K562 (cell line): ENCODE measurements around the gene MTG1. TPM values are rescaled to one million over a fixed set of nuclear protein-coding genes. Genes with fewer than 3 reads are reported as not detected.
A peak's percentile ranks its signal among the peaks of the same experiment; 100 is the strongest.

ENCODE experiments used
- ARID2 ChIP-seq: fragments of 450-650 bp; IDR thresholded peaks from 2 replicates; pipeline ENCODE4 v1.6.1; 2017; ENCODE audit warnings: antibody characterized with exemption, mild to moderate bottlenecking
- ATF7 ChIP-seq: fragments of 450-650 bp; IDR thresholded peaks from 2 replicates; pipeline ENCODE4 v1.7.1; 2014; ENCODE audit warnings: mild to moderate bottlenecking, moderate library complexity
- CAMTA2 ChIP-seq: fragments of 250-450 bp; sonication (Bioruptor Pico); conservative IDR thresholded peaks from 2 replicates; pipeline ENCODE4 v1.5.1; 2022
- CEBPG ChIP-seq, 3 experiments: fragments of 200-800 bp in 1 of 3; sonication (Bioruptor generic) in 1 of 3; sonication (generic) in 1 of 3; formaldehyde crosslinking in 1 of 3; IDR thresholded peaks in 2 of 3; conservative IDR thresholded peaks in 1 of 3; 2 replicates each; pipeline versions ENCODE4 v1.6.1 to v1.8.0; 2016 to 2022; ENCODE audit warnings: missing compliant biosample characterization in 2 of 3, missing genetic modification characterization in 2 of 3, mild to moderate bottlenecking in 1 of 3, missing genetic modification reagents in 1 of 3
- CSDE1 ChIP-seq, 2 experiments: fragments of 450-650 bp; IDR thresholded peaks; 2 replicates each; pipeline ENCODE4 v1.6.1; 2016; ENCODE audit warnings: mild to moderate bottlenecking in 1 of 2
- ESRRA ChIP-seq: fragments of 450-650 bp; IDR thresholded peaks from 2 replicates; pipeline ENCODE4 v1.6.1; 2014; ENCODE audit warnings: low read depth, mild to moderate bottlenecking, moderate library complexity, borderline replicate concordance
- GTF2E2 ChIP-seq: fragments of 200-800 bp; sonication (Bioruptor generic); IDR thresholded peaks from 2 replicates; pipeline ENCODE4 v1.6.1; 2016; ENCODE audit warnings: missing genetic modification characterization, missing compliant biosample characterization
- NEUROD1 ChIP-seq: fragments of 150-350 bp; IDR thresholded peaks from 2 replicates; pipeline ENCODE4 v1.6.1; 2014; ENCODE audit warnings: borderline replicate concordance, low read length, low read depth; ENCODE audit not compliant: partially characterized antibody
- POLR2B ChIP-seq: fragments of 450-650 bp; IDR thresholded peaks from 2 replicates; pipeline ENCODE4 v1.6.1; 2018; ENCODE audit warnings: low read depth; ENCODE audit not compliant: partially characterized antibody
- RNF2 ChIP-seq: sonication (generic); IDR thresholded peaks from 2 replicates; pipeline ENCODE4 v1.6.1; 2016
- ZKSCAN3 ChIP-seq: fragments of 250-450 bp; sonication (Bioruptor Pico); IDR thresholded peaks from 2 replicates; pipeline ENCODE4 v1.4.0; 2020
- ZNF436 ChIP-seq: fragments of 250-450, 450-650 bp; sonication (Bioruptor Pico); formaldehyde crosslinking; IDR thresholded peaks from 2 replicates; pipeline ENCODE4 v1.7.0; 2020; ENCODE audit warnings: mild to moderate bottlenecking
- polyA plus RNA-seq, 8 experiments: library from polyadenylated mRNA; depleted of rRNA in 4 of 8; stranded (reverse) in 5 of 8; unstranded in 3 of 8; fragments of >200 nt; fragmentation: Nextera tagmentation in 2 of 8; fragmentation: Illumina TruSeq in 1 of 8; extraction: Ambion mirVana in 2 of 8; extraction: Trizol in 1 of 8; gene quantifications; 2 replicates each; pipeline versions ENCODE4 v1.2.1 to v1.2.3, GENCODE V29; 2011 to 2014; ENCODE audit warnings: inconsistent platforms in 1 of 8, missing spikeins in 1 of 8
- total RNA-seq, 7 experiments: library from RNA; depleted of rRNA in 6 of 7; stranded (reverse); fragments of >200 nt in 6 of 7; fragmentation: Illumina TruSeq in 2 of 7; extraction: Trizol in 2 of 7; gene quantifications; 2 replicates each; pipeline versions ENCODE4 v1.2.1 to v1.2.3, GENCODE V29; 2011 to 2021; ENCODE audit warnings: low replicate concordance in 1 of 7
- TF ChIP-seq, protein P1 (sequence below): sonication (generic); formaldehyde crosslinking; IDR thresholded peaks from 2 replicates; pipeline ENCODE4 v1.9.0; 2022; ENCODE audit warnings: mild to moderate bottlenecking, missing genetic modification reagents
- TF ChIP-seq, protein P2 (sequence below): fragments of 450-650 bp; IDR thresholded peaks from 2 replicates; pipeline ENCODE4 v1.6.1; 2016; ENCODE audit warnings: borderline replicate concordance
- TF ChIP-seq, protein P3 (sequence below): fragments of 450-650 bp; IDR thresholded peaks from 2 replicates; pipeline ENCODE4 v1.6.1; 2017; ENCODE audit warnings: mild to moderate bottlenecking, moderate library complexity
- TF ChIP-seq, protein P4 (sequence below): sonication (generic); formaldehyde crosslinking; IDR thresholded peaks from 2 replicates; pipeline ENCODE4 v1.8.1; 2022; ENCODE audit warnings: missing genetic modification reagents
- TF ChIP-seq, protein P5 (sequence below): IDR thresholded peaks from 2 replicates; pipeline ENCODE4 v1.6.1; 2014; ENCODE audit warnings: antibody characterized with exemption
- TF ChIP-seq, protein P6 (sequence below): fragments of 250-450 bp; sonication (Bioruptor Pico); IDR thresholded peaks from 2 replicates; pipeline ENCODE4 v1.8.0; 2021; ENCODE audit warnings: mild to moderate bottlenecking, moderate library complexity

Gene MTG1
- total and polyA plus RNA-seq, 9 of the 15 experiments (the other 6 are each of a cell fraction or from before 2014, with no cell fraction given) = 2.8 to 28.2 (median 15.4) TPM

DNA sequence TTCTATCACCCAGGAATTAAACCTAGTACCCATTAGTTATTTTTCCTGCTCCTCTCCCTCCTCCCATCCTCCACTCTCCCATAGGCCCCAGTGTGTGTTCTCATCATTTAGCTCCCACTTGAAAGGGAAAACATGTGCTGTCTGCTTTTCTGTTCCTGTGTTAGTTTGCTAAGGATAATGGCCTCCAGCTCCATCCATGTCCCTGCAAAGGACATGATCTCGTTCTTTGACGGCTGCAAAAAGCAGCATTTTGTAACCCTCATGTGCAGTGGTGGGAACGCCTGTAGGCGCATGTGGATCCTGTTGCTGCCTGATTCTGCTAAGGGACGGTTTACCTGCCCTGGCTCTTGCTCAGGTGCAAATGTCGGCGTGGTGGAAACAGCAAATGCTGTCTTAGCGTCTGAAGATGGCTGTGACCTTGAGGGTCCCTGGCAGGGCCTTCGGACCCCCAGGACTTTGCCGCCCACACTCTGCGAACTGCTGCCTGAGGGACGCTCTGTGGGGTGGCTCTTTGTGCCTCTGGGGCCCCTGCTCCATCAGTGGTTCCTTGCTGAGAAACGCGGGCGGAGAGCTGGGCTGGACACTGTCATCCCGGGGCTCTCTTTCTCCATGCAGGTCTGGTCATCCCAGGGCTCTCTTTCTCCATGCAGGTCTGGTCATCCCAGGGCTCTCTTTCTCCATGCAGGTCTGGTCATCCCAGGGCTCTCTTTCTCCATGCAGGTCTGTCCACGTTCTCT, 5.6 kb upstream of the MTG1 start (continued):
- TF ChIP-seq CEBPG (CRISPR knock-in tag; IDR thresholded peaks at IDR 0.05) (no peak), CEBPG (tag; conservative IDR thresholded peaks at IDR 0.05 in 1 of 2, IDR thresholded peaks at IDR 0.05 in 1 of 2) (no peak), ARID2 (no peak), NEUROD1 (peak; percentile 40), CSDE1 (IDR thresholded peaks at IDR 0.05) (no peak), POLR2B (peak; percentile 37), GTF2E2 (tag) (no peak), ATF7 (peak; percentile 29; the same call in 1 of the 2 replicates), ESRRA (peak; percentile 85), ZKSCAN3 (no peak), RNF2 (0 out of 2 replicates have a peak, but pooled peaks have one; percentile 30), CAMTA2 (no peak), ZNF436 (CRISPR knock-in tag) (no peak)
- TF ChIP-seq, protein P1, sequence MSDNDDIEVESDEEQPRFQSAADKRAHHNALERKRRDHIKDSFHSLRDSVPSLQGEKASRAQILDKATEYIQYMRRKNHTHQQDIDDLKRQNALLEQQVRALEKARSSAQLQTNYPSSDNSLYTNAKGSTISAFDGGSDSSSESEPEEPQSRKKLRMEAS = peak; percentile 67
- TF ChIP-seq, protein P2, sequence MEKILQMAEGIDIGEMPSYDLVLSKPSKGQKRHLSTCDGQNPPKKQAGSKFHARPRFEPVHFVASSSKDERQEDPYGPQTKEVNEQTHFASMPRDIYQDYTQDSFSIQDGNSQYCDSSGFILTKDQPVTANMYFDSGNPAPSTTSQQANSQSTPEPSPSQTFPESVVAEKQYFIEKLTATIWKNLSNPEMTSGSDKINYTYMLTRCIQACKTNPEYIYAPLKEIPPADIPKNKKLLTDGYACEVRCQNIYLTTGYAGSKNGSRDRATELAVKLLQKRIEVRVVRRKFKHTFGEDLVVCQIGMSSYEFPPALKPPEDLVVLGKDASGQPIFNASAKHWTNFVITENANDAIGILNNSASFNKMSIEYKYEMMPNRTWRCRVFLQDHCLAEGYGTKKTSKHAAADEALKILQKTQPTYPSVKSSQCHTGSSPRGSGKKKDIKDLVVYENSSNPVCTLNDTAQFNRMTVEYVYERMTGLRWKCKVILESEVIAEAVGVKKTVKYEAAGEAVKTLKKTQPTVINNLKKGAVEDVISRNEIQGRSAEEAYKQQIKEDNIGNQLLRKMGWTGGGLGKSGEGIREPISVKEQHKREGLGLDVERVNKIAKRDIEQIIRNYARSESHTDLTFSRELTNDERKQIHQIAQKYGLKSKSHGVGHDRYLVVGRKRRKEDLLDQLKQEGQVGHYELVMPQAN = no peak
- TF ChIP-seq, protein P3, sequence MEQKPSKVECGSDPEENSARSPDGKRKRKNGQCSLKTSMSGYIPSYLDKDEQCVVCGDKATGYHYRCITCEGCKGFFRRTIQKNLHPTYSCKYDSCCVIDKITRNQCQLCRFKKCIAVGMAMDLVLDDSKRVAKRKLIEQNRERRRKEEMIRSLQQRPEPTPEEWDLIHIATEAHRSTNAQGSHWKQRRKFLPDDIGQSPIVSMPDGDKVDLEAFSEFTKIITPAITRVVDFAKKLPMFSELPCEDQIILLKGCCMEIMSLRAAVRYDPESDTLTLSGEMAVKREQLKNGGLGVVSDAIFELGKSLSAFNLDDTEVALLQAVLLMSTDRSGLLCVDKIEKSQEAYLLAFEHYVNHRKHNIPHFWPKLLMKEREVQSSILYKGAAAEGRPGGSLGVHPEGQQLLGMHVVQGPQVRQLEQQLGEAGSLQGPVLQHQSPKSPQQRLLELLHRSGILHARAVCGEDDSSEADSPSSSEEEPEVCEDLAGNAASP = no peak
- TF ChIP-seq, protein P4, sequence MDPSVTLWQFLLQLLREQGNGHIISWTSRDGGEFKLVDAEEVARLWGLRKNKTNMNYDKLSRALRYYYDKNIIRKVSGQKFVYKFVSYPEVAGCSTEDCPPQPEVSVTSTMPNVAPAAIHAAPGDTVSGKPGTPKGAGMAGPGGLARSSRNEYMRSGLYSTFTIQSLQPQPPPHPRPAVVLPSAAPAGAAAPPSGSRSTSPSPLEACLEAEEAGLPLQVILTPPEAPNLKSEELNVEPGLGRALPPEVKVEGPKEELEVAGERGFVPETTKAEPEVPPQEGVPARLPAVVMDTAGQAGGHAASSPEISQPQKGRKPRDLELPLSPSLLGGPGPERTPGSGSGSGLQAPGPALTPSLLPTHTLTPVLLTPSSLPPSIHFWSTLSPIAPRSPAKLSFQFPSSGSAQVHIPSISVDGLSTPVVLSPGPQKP (CRISPR knock-in tag) = no peak
- TF ChIP-seq, protein P5, sequence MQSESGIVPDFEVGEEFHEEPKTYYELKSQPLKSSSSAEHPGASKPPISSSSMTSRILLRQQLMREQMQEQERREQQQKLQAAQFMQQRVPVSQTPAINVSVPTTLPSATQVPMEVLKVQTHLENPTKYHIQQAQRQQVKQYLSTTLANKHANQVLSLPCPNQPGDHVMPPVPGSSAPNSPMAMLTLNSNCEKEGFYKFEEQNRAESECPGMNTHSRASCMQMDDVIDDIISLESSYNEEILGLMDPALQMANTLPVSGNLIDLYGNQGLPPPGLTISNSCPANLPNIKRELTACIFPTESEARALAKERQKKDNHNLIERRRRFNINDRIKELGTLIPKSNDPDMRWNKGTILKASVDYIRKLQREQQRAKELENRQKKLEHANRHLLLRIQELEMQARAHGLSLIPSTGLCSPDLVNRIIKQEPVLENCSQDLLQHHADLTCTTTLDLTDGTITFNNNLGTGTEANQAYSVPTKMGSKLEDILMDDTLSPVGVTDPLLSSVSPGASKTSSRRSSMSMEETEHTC = no peak
- TF ChIP-seq, protein P6, sequence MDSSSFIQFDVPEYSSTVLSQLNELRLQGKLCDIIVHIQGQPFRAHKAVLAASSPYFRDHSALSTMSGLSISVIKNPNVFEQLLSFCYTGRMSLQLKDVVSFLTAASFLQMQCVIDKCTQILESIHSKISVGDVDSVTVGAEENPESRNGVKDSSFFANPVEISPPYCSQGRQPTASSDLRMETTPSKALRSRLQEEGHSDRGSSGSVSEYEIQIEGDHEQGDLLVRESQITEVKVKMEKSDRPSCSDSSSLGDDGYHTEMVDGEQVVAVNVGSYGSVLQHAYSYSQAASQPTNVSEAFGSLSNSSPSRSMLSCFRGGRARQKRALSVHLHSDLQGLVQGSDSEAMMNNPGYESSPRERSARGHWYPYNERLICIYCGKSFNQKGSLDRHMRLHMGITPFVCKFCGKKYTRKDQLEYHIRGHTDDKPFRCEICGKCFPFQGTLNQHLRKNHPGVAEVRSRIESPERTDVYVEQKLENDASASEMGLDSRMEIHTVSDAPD (CRISPR knock-in tag) = no peak
